Breast epithelium (tissue), 3 donors: ENCODE measurements around the gene RNF224.

Source experiments
- POLR2A ChIP-seq: fragments of 450-650 bp; IDR thresholded peaks from one replicate; pipeline ENCODE4 v1.6.1; 2016; ENCODE audit warnings: antibody characterized with exemption, mild to moderate bottlenecking, moderate library complexity
- POLR2AphosphoS5 ChIP-seq, 3 donors: sonication (generic); formaldehyde crosslinking; IDR thresholded peaks; one replicate each; pipeline ENCODE4 v1.6.1; 2017; ENCODE audit warnings: antibody characterized with exemption in 3 of 3
- TF ChIP-seq, protein P1 (sequence below), 3 donors: fragments of 450-650 bp; IDR thresholded peaks; one replicate each; pipeline ENCODE4 v1.5.1; 2016 to 2017; ENCODE audit warnings: antibody characterized with exemption in 3 of 3, mild to moderate bottlenecking in 3 of 3, moderate library complexity in 3 of 3

DNA sequence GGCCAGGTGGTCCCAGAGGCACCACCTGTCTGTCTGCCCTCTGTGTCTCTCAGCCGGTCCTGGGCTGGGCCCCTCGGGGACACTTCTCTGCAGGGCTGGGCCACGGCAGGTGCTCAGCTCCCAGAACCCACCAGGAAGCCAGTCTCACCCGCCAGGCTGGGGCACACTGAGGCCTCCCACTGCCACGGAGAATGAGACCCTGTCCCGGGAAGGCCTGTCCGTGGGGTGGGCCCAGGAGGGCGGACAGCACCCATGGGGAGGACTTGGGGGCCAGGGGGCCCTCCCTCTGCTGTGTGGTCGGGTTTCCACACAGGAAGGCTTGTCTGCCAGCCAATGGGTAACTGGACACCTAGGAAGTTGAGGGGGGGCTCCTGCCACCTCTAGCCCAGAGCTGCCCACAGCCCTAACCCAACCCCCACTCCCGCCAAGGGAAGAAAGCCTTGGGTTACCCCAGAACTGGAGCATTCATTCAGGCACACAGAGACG is 9.7 kb downstream of the RNF224 start:
- TF ChIP-seq POLR2A = no peak
- TF ChIP-seq, protein P1, sequence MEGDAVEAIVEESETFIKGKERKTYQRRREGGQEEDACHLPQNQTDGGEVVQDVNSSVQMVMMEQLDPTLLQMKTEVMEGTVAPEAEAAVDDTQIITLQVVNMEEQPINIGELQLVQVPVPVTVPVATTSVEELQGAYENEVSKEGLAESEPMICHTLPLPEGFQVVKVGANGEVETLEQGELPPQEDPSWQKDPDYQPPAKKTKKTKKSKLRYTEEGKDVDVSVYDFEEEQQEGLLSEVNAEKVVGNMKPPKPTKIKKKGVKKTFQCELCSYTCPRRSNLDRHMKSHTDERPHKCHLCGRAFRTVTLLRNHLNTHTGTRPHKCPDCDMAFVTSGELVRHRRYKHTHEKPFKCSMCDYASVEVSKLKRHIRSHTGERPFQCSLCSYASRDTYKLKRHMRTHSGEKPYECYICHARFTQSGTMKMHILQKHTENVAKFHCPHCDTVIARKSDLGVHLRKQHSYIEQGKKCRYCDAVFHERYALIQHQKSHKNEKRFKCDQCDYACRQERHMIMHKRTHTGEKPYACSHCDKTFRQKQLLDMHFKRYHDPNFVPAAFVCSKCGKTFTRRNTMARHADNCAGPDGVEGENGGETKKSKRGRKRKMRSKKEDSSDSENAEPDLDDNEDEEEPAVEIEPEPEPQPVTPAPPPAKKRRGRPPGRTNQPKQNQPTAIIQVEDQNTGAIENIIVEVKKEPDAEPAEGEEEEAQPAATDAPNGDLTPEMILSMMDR (IDR thresholded peaks at IDR 0.05) = no peak
- no peak for TF ChIP-seq POLR2AphosphoS5 (IDR thresholded peaks at IDR 0.05)
